K562 (cell line): Measurements from ENCODE around the gene HPCAL1. TPM values are rescaled to one million over a fixed set of nuclear protein-coding genes. Genes with fewer than 3 reads are reported as not detected.

ENCODE experiments used
- E2F6 ChIP-seq, 2 experiments: IDR thresholded peaks; 2 replicates each; pipeline ENCODE4 v1.6.1; 2011; ENCODE audit warnings: borderline replicate concordance in 1 of 2, control low read depth in 1 of 2, low read depth in 1 of 2, low read length in 1 of 2, mild to moderate bottlenecking in 1 of 2, mixed read lengths in 1 of 2, moderate library complexity in 1 of 2; ENCODE audit not compliant: insufficient read depth in 1 of 2, insufficient read length in 1 of 2, poor library complexity in 1 of 2, severe bottlenecking in 1 of 2; ENCODE audit errors: extremely low read depth in 1 of 2
- ELK1 ChIP-seq: sonication (generic); formaldehyde crosslinking; IDR thresholded peaks from 2 replicates; pipeline ENCODE4 v1.8.1; 2022; ENCODE audit warnings: missing genetic modification reagents
- FOSL1 ChIP-seq: fragments of 200-800 bp; sonication (Bioruptor generic); conservative IDR thresholded peaks from 2 replicates; pipeline ENCODE4 v1.6.1; 2016; ENCODE audit warnings: missing genetic modification characterization, missing compliant biosample characterization
- FOXK2 ChIP-seq, 2 experiments: fragments of 450-650 bp; IDR thresholded peaks in 1 of 2; conservative IDR thresholded peaks in 1 of 2; 2 replicates each; pipeline ENCODE4 v1.6.1; 2016; ENCODE audit warnings: low read depth in 2 of 2, mild to moderate bottlenecking in 1 of 2
- JUN ChIP-seq, 2 experiments: sonication (generic) in 1 of 2; formaldehyde crosslinking in 1 of 2; IDR thresholded peaks; 2 replicates each; pipeline versions ENCODE4 v1.6.1 to v1.8.0; 2012 to 2022; ENCODE audit warnings: borderline replicate concordance in 2 of 2, mild to moderate bottlenecking in 2 of 2, improper control_type of control experiment in 1 of 2, low read depth in 1 of 2, low read length in 1 of 2, missing genetic modification reagents in 1 of 2
- KDM1A ChIP-seq, 2 experiments: fragments of 450-650 bp; IDR thresholded peaks; 2 replicates each; pipeline ENCODE4 v1.6.1; 2016; ENCODE audit warnings: mild to moderate bottlenecking in 2 of 2
- MAZ ChIP-seq, 2 experiments: fragments of 450-650 bp in 1 of 2; sonication (generic) in 1 of 2; formaldehyde crosslinking; IDR thresholded peaks in 1 of 2; conservative IDR thresholded peaks in 1 of 2; 2 replicates each; pipeline versions ENCODE4 v1.4.0 to v1.5.0; 2020; ENCODE audit warnings: mild to moderate bottlenecking in 1 of 2, missing genetic modification reagents in 1 of 2
- MTA1 ChIP-seq: fragments of 450-650 bp; IDR thresholded peaks from 2 replicates; pipeline ENCODE4 v1.6.1; 2017; ENCODE audit warnings: borderline replicate concordance
- POU5F1 ChIP-seq: fragments of 150-350 bp; IDR thresholded peaks from 2 replicates; pipeline ENCODE4 v1.6.1; 2014; ENCODE audit warnings: borderline replicate concordance, low read length, low read depth, mild to moderate bottlenecking; ENCODE audit not compliant: partially characterized antibody
- RAD21 ChIP-seq, 2 experiments: fragments of 250-450 bp in 1 of 2; fragments of 450-650 bp in 1 of 2; sonication (Bioruptor Pico) in 1 of 2; formaldehyde crosslinking in 1 of 2; IDR thresholded peaks in 1 of 2; conservative IDR thresholded peaks in 1 of 2; 2 replicates each; pipeline versions ENCODE4 v1.4.0 to v1.8.0; 2020 to 2022; ENCODE audit warnings: mild to moderate bottlenecking in 2 of 2, moderate library complexity in 1 of 2
- RUNX1 ChIP-seq: sonication (generic); IDR thresholded peaks from 2 replicates; pipeline ENCODE4 v1.6.1; 2016; ENCODE audit warnings: antibody characterized with exemption, low read depth
- TBP ChIP-seq: optimal IDR thresholded peaks from 2 replicates; pipeline ENCODE3; 2011; ENCODE audit warnings: low read depth, low read length, improper control_type of control experiment
- TFE3 ChIP-seq: fragments of 450-650 bp; formaldehyde crosslinking; IDR thresholded peaks from 2 replicates; pipeline ENCODE4 v1.4.0; 2020; ENCODE audit warnings: mild to moderate bottlenecking, mixed read lengths
- ZFX ChIP-seq: sonication (generic); formaldehyde crosslinking; IDR thresholded peaks from 2 replicates; pipeline ENCODE4 v1.8.0; 2022; ENCODE audit warnings: mild to moderate bottlenecking, missing genetic modification reagents, moderate library complexity
- ZNF592 ChIP-seq: fragments of 450-650 bp; IDR thresholded peaks from 2 replicates; pipeline ENCODE4 v1.6.1; 2017; ENCODE audit warnings: antibody characterized with exemption, mild to moderate bottlenecking
- polyA plus RNA-seq, 8 experiments: library from polyadenylated mRNA; depleted of rRNA in 4 of 8; stranded (reverse) in 5 of 8; unstranded in 3 of 8; fragments of >200 nt; fragmentation: Nextera tagmentation in 2 of 8; fragmentation: Illumina TruSeq in 1 of 8; extraction: Ambion mirVana in 2 of 8; extraction: Trizol in 1 of 8; gene quantifications; 2 replicates each; pipeline versions ENCODE4 v1.2.1 to v1.2.3, GENCODE V29; 2011 to 2014; ENCODE audit warnings: inconsistent platforms in 1 of 8, missing spikeins in 1 of 8
- total RNA-seq, 7 experiments: library from RNA; depleted of rRNA in 6 of 7; stranded (reverse); fragments of >200 nt in 6 of 7; fragmentation: Illumina TruSeq in 2 of 7; extraction: Trizol in 2 of 7; gene quantifications; 2 replicates each; pipeline versions ENCODE4 v1.2.1 to v1.2.3, GENCODE V29; 2011 to 2021; ENCODE audit warnings: low replicate concordance in 1 of 7

The HPCAL1 gene
- total and polyA plus RNA-seq, 9 of the 15 experiments (the other 6 are each of a cell fraction or from before 2014, with no cell fraction given): 2.7 to 65.5 (median 23.9) TPM

- TF ChIP-seq ZNF592 (peak; percentile 88), ZFX (0 out of 2 replicates have a peak, but pooled peaks have one; percentile 7), RUNX1 (no peak), ELK1 (CRISPR knock-in tag) (no peak), KDM1A (IDR thresholded peaks at IDR 0.05) (peak in 1 of 2 experiments; percentile 41; a peak in 2 of 4 replicates), TBP (peak; percentile 57), JUN (IDR thresholded peaks at IDR 0.05; ENCODE audit: borderline replicate concordance, low read depth, low read length) (no peak), JUN (CRISPR knock-in tag; IDR thresholded peaks at IDR 0.05; ENCODE audit: borderline replicate concordance) (no peak), TFE3 (CRISPR knock-in tag) (no peak), FOXK2 (conservative IDR thresholded peaks at IDR 0.05 in 1 of 2, IDR thresholded peaks at IDR 0.05 in 1 of 2; ENCODE audit: low read depth in 2 of 2) (peak in 1 of 2 experiments; percentile 55; a peak in 1 of 4 replicates), MTA1 (no peak), E2F6 (IDR thresholded peaks at IDR 0.05; ENCODE audit: borderline replicate concordance in 1 of 2, extremely low read depth in 1 of 2, insufficient read depth in 1 of 2, insufficient read length in 1 of 2, low read depth in 1 of 2, low read length in 1 of 2, poor library complexity in 1 of 2, severe bottlenecking in 1 of 2) (peak in 1 of 2 experiments; percentile 40), RAD21 (CRISPR knock-in tag; conservative IDR thresholded peaks at IDR 0.05 in 1 of 2, IDR thresholded peaks at IDR 0.05 in 1 of 2) (peak; percentile 93 to 96), POU5F1 (no peak), FOSL1 (tag) (peak; percentile 66; the same call in 1 of the 2 replicates), MAZ (CRISPR knock-in tag; conservative IDR thresholded peaks at IDR 0.05 in 1 of 2, IDR thresholded peaks at IDR 0.05 in 1 of 2) (peak; percentile 23 to 71; a peak in 2 of 4 replicates)
Measured at GRCh38 chr2:10408649-10409579, 106.2 kb downstream of the HPCAL1 start (continued).
